ENCODE data around the gene SFMBT1. TPM values are rescaled to one million over a fixed set of nuclear protein-coding genes. Genes with fewer than 3 reads are reported as not detected.

Gene SFMBT1
- total RNA-seq, 2 experiments from 2014 or later, result 31.1 to 33.3 TPM

- POLR2A ChIA-PET, result no interaction called here
- Mint-ChIP-seq H3K36me3 (ENCODE audit: low read depth) (peaks cover 5% of the 10 kb centered on the region), H3K9me3 (ENCODE audit: insufficient read depth) (no peaks in the 10 kb centered on the region), H3K4me3 (peak overlapping the region; percentile 15), H3K4me1 (ENCODE audit: low read depth) (peaks cover 48% of the 10 kb centered on the region), H3K27me3 (ENCODE audit: low read depth) (no peaks in the 10 kb centered on the region), H3K27ac (peak overlapping the region; percentile 39)
- DNase-seq, result no peak
- no peak for ATAC-seq
- CTCF ChIA-PET, result interaction anchor here (1.9 to 2.2 kb wide), 2 partner anchors 8 to 24 kb away, joined by 5 read pairs; no protein-coding TSS in a partner anchor
Measured at GRCh38 chr3:52874160-52874701, 171.6 kb downstream of the SFMBT1 start.

- Mint-ChIP-seq H3K4me1 (ENCODE audit: low read depth) (peaks cover 48% of the 10 kb centered on the region), H3K9me3 (ENCODE audit: insufficient read depth) (no peaks in the 10 kb centered on the region), H3K36me3 (ENCODE audit: low read depth) (peaks cover 2% of the 10 kb centered on the region), H3K4me3 (no peak overlapping the region), H3K27ac (no peak overlapping the region), H3K27me3 (ENCODE audit: low read depth) (no peaks in the 10 kb centered on the region)
- DNase-seq (no peak), ATAC-seq (no peak)
- ChIA-PET CTCF (interaction anchor here (1.9 to 2.2 kb wide), 2 partner anchors 9 to 23 kb away, joined by 5 read pairs; no protein-coding TSS in a partner anchor), POLR2A (no interaction called here)
Measured at GRCh38 chr3:52873433-52874159, 172.3 kb downstream of the SFMBT1 start.

- H3K27me3 Mint-ChIP-seq (ENCODE audit: low read depth), result no peaks in the 10 kb centered on the region
- no peak overlapping the region for H3K4me3 Mint-ChIP-seq
- peaks cover 48% of the 10 kb centered on the region for H3K4me1 Mint-ChIP-seq (ENCODE audit: low read depth)
- no peaks in the 10 kb centered on the region for H3K9me3 Mint-ChIP-seq (ENCODE audit: insufficient read depth)
- CTCF ChIA-PET, result interaction anchor here (0.9 kb wide), 1 partner anchor 63 kb away, joined by 3 read pairs; no protein-coding TSS in a partner anchor
- POLR2A ChIA-PET, result no interaction called here
- no peaks in the 10 kb centered on the region for H3K36me3 Mint-ChIP-seq (ENCODE audit: low read depth)
- no peak overlapping the region for H3K27ac Mint-ChIP-seq
- ATAC-seq (no peak), DNase-seq (no peak)
Measured at GRCh38 chr3:52872245-52872644, 173.6 kb downstream of the SFMBT1 start.

GRCh38 chr3:52871761-52872160 is 174.1 kb downstream of the SFMBT1 start:
- ChIA-PET CTCF (no interaction called here), POLR2A (no interaction called here)
- ATAC-seq (no peak), DNase-seq (no peak)
- no peak overlapping the region for H3K4me3 Mint-ChIP-seq
- peaks cover 48% of the 10 kb centered on the region for H3K4me1 Mint-ChIP-seq (ENCODE audit: low read depth)
- H3K36me3 Mint-ChIP-seq (ENCODE audit: low read depth), result no peaks in the 10 kb centered on the region
- no peaks in the 10 kb centered on the region for H3K27me3 Mint-ChIP-seq (ENCODE audit: low read depth)
- H3K27ac Mint-ChIP-seq, result no peak overlapping the region
- no peaks in the 10 kb centered on the region for H3K9me3 Mint-ChIP-seq (ENCODE audit: insufficient read depth)

GRCh38 chr3:52870471-52870870 is 175.4 kb downstream of the SFMBT1 start:
- H3K27ac Mint-ChIP-seq, result no peak overlapping the region
- ChIA-PET CTCF (no interaction called here), POLR2A (no interaction called here)
- no peak overlapping the region for H3K4me3 Mint-ChIP-seq
- H3K9me3 Mint-ChIP-seq (ENCODE audit: insufficient read depth), result peaks cover 1% of the 10 kb centered on the region
- no peaks in the 10 kb centered on the region for H3K27me3 Mint-ChIP-seq (ENCODE audit: low read depth)
- no peak for DNase-seq
- peaks cover 12% of the 10 kb centered on the region for H3K36me3 Mint-ChIP-seq (ENCODE audit: low read depth)
- ATAC-seq, result no peak
- peaks cover 40% of the 10 kb centered on the region for H3K4me1 Mint-ChIP-seq (ENCODE audit: low read depth)

GRCh38 chr3:52866427-52866826 is 179.4 kb downstream of the SFMBT1 start:
- no peak for ATAC-seq
- H3K36me3 Mint-ChIP-seq (ENCODE audit: low read depth), result peaks cover 30% of the 10 kb centered on the region
- H3K27ac Mint-ChIP-seq, result no peak overlapping the region
- no peaks in the 10 kb centered on the region for H3K27me3 Mint-ChIP-seq (ENCODE audit: low read depth)
- ChIA-PET CTCF (no interaction called here), POLR2A (no interaction called here)
- peaks cover 5% of the 10 kb centered on the region for H3K9me3 Mint-ChIP-seq (ENCODE audit: insufficient read depth)
- peaks cover 8% of the 10 kb centered on the region for H3K4me1 Mint-ChIP-seq (ENCODE audit: low read depth)
- no peak for DNase-seq
- no peak overlapping the region for H3K4me3 Mint-ChIP-seq

GRCh38 chr3:52865994-52866393 is 179.9 kb downstream of the SFMBT1 start:
- H3K9me3 Mint-ChIP-seq (ENCODE audit: insufficient read depth), result peaks cover 5% of the 10 kb centered on the region
- ChIA-PET CTCF (no interaction called here), POLR2A (no interaction called here)
- H3K4me3 Mint-ChIP-seq, result no peak overlapping the region
- no peaks in the 10 kb centered on the region for H3K27me3 Mint-ChIP-seq (ENCODE audit: low read depth)
- no peak overlapping the region for H3K27ac Mint-ChIP-seq
- peaks cover 8% of the 10 kb centered on the region for H3K4me1 Mint-ChIP-seq (ENCODE audit: low read depth)
- no peak for DNase-seq
- ATAC-seq, result no peak
- peaks cover 30% of the 10 kb centered on the region for H3K36me3 Mint-ChIP-seq (ENCODE audit: low read depth)

GRCh38 chr3:52860424-52860768 is 185.5 kb downstream of the SFMBT1 start:
- H3K36me3 Mint-ChIP-seq (ENCODE audit: low read depth), result peaks cover 22% of the 10 kb centered on the region
- POLR2A ChIA-PET, result no interaction called here
- ATAC-seq, result no peak
- peaks cover 3% of the 10 kb centered on the region for H3K9me3 Mint-ChIP-seq (ENCODE audit: insufficient read depth)
- CTCF ChIA-PET, result interaction anchor here (1.0 kb wide), 1 partner anchor 10 kb away, joined by 3 read pairs; no protein-coding TSS in a partner anchor
- H3K27ac Mint-ChIP-seq, result no peak overlapping the region
- H3K4me3 Mint-ChIP-seq, result no peak overlapping the region
- no peaks in the 10 kb centered on the region for H3K27me3 Mint-ChIP-seq (ENCODE audit: low read depth)
- DNase-seq, result no peak
- no peaks in the 10 kb centered on the region for H3K4me1 Mint-ChIP-seq (ENCODE audit: low read depth)

GRCh38 chr3:52859686-52860423 is 186.0 kb downstream of the SFMBT1 start:
- Mint-ChIP-seq H3K27ac (no peak overlapping the region), H3K4me3 (no peak overlapping the region), H3K27me3 (ENCODE audit: low read depth) (no peaks in the 10 kb centered on the region), H3K36me3 (ENCODE audit: low read depth) (peaks cover 19% of the 10 kb centered on the region), H3K9me3 (ENCODE audit: insufficient read depth) (no peaks in the 10 kb centered on the region), H3K4me1 (ENCODE audit: low read depth) (no peaks in the 10 kb centered on the region)
- CTCF ChIA-PET, result no interaction called here
- no peak for DNase-seq
- ATAC-seq, result no peak
- POLR2A ChIA-PET, result no interaction called here

GRCh38 chr3:52857864-52858263 is 188.0 kb downstream of the SFMBT1 start:
- Mint-ChIP-seq H3K4me1 (ENCODE audit: low read depth) (no peaks in the 10 kb centered on the region), H3K4me3 (no peak overlapping the region), H3K36me3 (ENCODE audit: low read depth) (peaks cover 6% of the 10 kb centered on the region), H3K27ac (no peak overlapping the region), H3K27me3 (ENCODE audit: low read depth) (no peaks in the 10 kb centered on the region), H3K9me3 (ENCODE audit: insufficient read depth) (no peaks in the 10 kb centered on the region)
- ChIA-PET POLR2A (no interaction called here), CTCF (no interaction called here)
- DNase-seq (no peak), ATAC-seq (no peak)

- ATAC-seq (no peak), DNase-seq (no peak)
- Mint-ChIP-seq H3K4me1 (ENCODE audit: low read depth) (no peaks in the 10 kb centered on the region), H3K9me3 (ENCODE audit: insufficient read depth) (no peaks in the 10 kb centered on the region), H3K4me3 (no peak overlapping the region), H3K27me3 (ENCODE audit: low read depth) (no peaks in the 10 kb centered on the region), H3K27ac (no peak overlapping the region), H3K36me3 (ENCODE audit: low read depth) (peaks cover 4% of the 10 kb centered on the region)
- ChIA-PET POLR2A (no interaction called here), CTCF (no interaction called here)
Measured at GRCh38 chr3:52857133-52857532, 188.7 kb downstream of the SFMBT1 start.

- ATAC-seq, result no peak
- no peaks in the 10 kb centered on the region for H3K9me3 Mint-ChIP-seq (ENCODE audit: insufficient read depth)
- no peak overlapping the region for H3K4me3 Mint-ChIP-seq
- H3K36me3 Mint-ChIP-seq (ENCODE audit: low read depth), result peaks cover 8% of the 10 kb centered on the region
- no peaks in the 10 kb centered on the region for H3K4me1 Mint-ChIP-seq (ENCODE audit: low read depth)
- ChIA-PET POLR2A (no interaction called here), CTCF (no interaction called here)
- H3K27me3 Mint-ChIP-seq (ENCODE audit: low read depth), result no peaks in the 10 kb centered on the region
- peak overlapping the region; percentile 12 for H3K27ac Mint-ChIP-seq
- DNase-seq, result no peak
Measured at GRCh38 chr3:52856666-52857065, 189.2 kb downstream of the SFMBT1 start.

All from activated CD8-positive, alpha-beta T cell treated with anti-CD3 and anti-CD28 coated beads, Interleukin-2, amount 10 ng/mL, durations not matched to agents 7 days and 5 days (primary cell).